Neural crest cell (in vitro differentiated cells): Measurements from ENCODE around the gene TCAP. TPM values are rescaled to one million over a fixed set of nuclear protein-coding genes. Genes with fewer than 3 reads are reported as not detected.

Experiments
- DNase-seq: peaks from one replicate; pipeline ENCODE4 v3.0.0; 2021; ENCODE audit warnings: low read depth, mixed read lengths, low spot score
- H3K27ac Mint-ChIP-seq: one replicate; pipeline ENCODE4 v1.8.0; 2021; ENCODE audit warnings: mild to moderate bottlenecking, mixed read lengths; ENCODE audit not compliant: unreplicated experiment
- H3K27me3 Mint-ChIP-seq: 2 replicates; pipeline ENCODE4 v1.8.0; 2021; ENCODE audit warnings: low read depth, mild to moderate bottlenecking, mixed read lengths
- H3K36me3 Mint-ChIP-seq: 2 replicates; pipeline ENCODE4 v1.8.0; 2021; ENCODE audit warnings: low read depth, mild to moderate bottlenecking, mixed read lengths
- H3K4me1 Mint-ChIP-seq: 2 replicates; pipeline ENCODE4 v1.8.0; 2021; ENCODE audit warnings: mixed read lengths
- H3K4me3 Mint-ChIP-seq: one replicate; pipeline ENCODE4 v1.8.0; 2021; ENCODE audit warnings: mild to moderate bottlenecking, mixed read lengths
- H3K9me3 Mint-ChIP-seq: 2 replicates; pipeline ENCODE4 v1.8.0; 2021; ENCODE audit warnings: mixed read lengths
- long read RNA-seq: library from polyadenylated mRNA; unstranded; transcript quantifications from one replicate; pipeline ENCODE4 v2.0.0, GENCODE V29; 2020
- total RNA-seq: library from RNA; stranded (reverse); gene quantifications from 2 replicates; pipeline ENCODE4 v1.2.1, GENCODE V29; 2021
- TF ChIP-seq, protein P1 (sequence below): fragments of 200-600 bp; sonication (generic); conservative IDR thresholded peaks from 2 replicates; pipeline ENCODE4 v1.5.0; 2021; ENCODE audit warnings: antibody characterized with exemption, mild to moderate bottlenecking

The TCAP gene, protein sequence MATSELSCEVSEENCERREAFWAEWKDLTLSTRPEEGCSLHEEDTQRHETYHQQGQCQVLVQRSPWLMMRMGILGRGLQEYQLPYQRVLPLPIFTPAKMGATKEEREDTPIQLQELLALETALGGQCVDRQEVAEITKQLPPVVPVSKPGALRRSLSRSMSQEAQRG
- total RNA-seq, result 1.9 and 2.8 TPM in 2 replicates
- long read RNA-seq, result 0 reads

DNA sequence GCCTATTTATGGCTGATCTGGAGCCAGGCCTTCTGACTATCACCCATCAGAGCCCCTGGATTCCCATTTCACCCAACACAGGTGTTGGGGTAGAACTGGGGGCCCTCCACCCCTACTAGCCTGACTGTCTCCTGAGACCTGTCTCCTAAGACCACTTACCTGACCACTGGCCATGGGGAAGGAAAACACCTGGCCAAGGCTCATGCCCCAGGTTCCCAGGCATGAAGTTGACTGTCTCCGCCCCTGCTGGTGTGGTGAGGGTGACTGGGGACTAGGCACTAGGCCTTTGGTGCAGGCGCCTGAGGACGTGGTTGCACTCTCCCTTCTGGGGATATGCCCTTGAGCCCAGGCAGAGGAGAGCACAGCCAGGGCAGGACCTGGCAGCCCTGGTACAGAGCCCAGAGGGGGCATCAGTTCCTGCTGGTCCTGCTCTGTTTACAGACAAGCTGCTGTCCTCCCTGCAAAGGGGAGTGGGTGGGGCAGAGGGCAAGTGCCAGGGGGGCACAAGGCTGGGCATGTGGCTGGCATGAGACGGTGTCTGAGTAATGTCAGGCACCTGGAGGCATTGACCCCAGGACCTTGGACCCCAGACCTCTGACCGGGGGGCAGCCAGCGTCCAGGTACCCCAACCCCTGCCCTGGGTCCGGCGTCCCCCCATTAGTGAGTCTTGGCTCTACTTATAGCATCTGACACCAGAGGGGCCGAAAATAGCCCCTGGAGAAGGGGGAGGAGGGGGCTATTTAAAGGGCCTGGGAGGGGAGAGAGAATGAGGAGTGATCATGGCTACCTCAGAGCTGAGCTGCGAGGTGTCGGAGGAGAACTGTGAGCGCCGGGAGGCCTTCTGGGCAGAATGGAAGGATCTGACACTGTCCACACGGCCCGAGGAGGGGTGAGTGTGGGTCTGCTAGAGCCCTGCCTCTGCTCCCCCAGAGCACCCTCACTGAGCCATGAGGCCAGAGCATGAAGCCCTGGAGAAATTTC lies at the start of gene TCAP:
TCAP (plus strand) TSS at position 769 of the 981 bp plus-strand sequence; CDS start at position 780, 11 bp downstream.
- TF ChIP-seq, protein P1, sequence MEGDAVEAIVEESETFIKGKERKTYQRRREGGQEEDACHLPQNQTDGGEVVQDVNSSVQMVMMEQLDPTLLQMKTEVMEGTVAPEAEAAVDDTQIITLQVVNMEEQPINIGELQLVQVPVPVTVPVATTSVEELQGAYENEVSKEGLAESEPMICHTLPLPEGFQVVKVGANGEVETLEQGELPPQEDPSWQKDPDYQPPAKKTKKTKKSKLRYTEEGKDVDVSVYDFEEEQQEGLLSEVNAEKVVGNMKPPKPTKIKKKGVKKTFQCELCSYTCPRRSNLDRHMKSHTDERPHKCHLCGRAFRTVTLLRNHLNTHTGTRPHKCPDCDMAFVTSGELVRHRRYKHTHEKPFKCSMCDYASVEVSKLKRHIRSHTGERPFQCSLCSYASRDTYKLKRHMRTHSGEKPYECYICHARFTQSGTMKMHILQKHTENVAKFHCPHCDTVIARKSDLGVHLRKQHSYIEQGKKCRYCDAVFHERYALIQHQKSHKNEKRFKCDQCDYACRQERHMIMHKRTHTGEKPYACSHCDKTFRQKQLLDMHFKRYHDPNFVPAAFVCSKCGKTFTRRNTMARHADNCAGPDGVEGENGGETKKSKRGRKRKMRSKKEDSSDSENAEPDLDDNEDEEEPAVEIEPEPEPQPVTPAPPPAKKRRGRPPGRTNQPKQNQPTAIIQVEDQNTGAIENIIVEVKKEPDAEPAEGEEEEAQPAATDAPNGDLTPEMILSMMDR, result no peak
- no peak within 1 kb of the TSS for H3K27ac Mint-ChIP-seq
- H3K4me3 Mint-ChIP-seq, result peak within 1 kb of the TSS; percentile 41
- H3K9me3 Mint-ChIP-seq, result no peaks in the 10 kb centered on the region
- H3K27me3 Mint-ChIP-seq, result peaks cover 49% of the 10 kb centered on the region
- H3K36me3 Mint-ChIP-seq, result no peaks in the 10 kb centered on the region
- DNase-seq, result no peak
- peaks cover 14% of the 10 kb centered on the region for H3K4me1 Mint-ChIP-seq

DNA sequence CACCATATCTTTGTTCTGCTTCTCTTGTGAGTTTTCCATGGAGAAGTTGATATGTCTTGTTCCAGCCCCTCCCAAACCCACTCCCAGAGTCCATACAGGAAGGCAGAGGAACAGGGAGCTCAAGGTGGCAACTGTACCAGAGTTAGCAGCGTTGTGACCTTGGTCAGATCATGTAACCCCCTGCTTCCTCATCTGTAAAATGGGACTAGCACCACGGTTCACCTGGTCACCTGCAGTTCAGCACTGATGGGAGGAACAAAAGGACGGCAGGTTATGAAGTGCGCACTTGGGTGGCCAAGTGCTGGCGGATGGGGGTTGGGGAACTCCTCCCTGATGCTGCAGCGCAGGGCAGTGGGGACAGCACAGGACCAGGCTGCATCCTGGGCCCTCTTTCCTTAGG lies 49.7 kb upstream of the TCAP start:
- Mint-ChIP-seq H3K27ac (no peak overlapping the region), H3K36me3 (no peaks in the 10 kb centered on the region), H3K4me3 (peak overlapping the region; percentile 58), H3K27me3 (peaks cover 93% of the 10 kb centered on the region), H3K4me1 (peaks cover 5% of the 10 kb centered on the region), H3K9me3 (no peaks in the 10 kb centered on the region)
- TF ChIP-seq, protein P1, result no peak
- DNase-seq, result no peak

DNA sequence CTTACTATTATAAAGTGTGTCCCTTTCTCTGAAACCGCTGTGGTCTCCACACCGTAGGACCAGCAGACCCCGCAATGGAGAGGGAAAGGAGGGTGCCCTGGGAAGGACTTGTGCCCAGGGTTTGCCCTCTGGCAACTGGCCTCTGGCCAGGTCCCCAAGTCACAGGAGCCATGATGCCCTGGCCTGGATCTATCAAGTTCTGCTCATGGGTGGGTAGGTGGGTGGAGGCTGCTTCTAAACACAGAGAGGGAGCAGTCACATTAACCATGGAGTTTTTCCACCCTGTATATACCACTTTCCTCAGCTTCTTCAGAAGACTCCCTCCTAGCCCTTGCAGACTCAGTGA lies 48.1 kb upstream of the TCAP start:
- Mint-ChIP-seq H3K4me3 (peak overlapping the region; percentile 56), H3K9me3 (no peaks in the 10 kb centered on the region), H3K4me1 (peaks cover 8% of the 10 kb centered on the region), H3K27me3 (peaks cover 92% of the 10 kb centered on the region), H3K36me3 (no peaks in the 10 kb centered on the region), H3K27ac (no peak overlapping the region)
- TF ChIP-seq, protein P1, result no peak
- DNase-seq, result no peak

DNA sequence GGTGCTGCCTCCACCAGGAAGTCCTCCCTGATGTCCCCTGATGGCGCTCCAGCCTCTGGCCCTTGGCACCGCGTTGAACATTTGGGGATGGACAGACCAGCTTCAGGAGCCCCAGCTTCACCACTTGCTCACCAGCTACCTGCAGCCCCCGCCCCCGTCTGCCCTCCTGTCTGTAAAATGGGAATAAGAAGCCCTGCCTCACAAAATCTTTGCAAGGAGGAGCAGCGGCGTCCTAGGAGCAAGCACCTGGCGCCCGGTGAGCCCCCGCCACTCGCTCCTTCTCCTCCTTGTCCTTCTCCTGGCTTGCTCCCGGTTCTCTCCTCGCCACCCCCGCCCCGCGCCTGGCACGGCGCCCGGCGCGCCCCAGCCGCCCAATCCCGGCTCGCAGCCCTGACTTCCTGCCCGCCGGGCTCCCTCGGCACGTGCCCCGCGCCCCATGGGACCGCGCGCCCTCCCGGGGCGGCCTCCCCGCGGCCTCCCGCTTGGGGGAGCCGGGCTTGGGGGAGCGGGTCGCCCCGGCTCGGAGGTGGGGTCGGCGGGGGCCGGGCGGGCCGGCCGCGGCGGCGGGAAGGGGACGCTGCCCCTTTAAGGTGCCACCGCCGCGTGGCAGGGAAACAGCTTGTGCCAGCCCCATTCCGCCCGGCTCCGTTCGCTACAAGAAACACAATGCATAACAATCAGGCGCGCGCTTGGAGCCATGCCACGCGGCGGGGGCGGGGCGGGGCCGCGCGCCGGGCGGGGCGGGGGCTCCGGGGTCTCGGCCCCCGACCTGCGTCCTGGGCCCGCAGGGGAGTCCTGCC lies 47.5 kb upstream of the TCAP start:
- TF ChIP-seq, protein P1, result no peak
- Mint-ChIP-seq H3K27me3 (peaks cover 95% of the 10 kb centered on the region), H3K9me3 (no peaks in the 10 kb centered on the region), H3K36me3 (no peaks in the 10 kb centered on the region), H3K27ac (no peak overlapping the region), H3K4me1 (peaks cover 10% of the 10 kb centered on the region), H3K4me3 (peak overlapping the region; percentile 56)
- DNase-seq, result no peak

DNA sequence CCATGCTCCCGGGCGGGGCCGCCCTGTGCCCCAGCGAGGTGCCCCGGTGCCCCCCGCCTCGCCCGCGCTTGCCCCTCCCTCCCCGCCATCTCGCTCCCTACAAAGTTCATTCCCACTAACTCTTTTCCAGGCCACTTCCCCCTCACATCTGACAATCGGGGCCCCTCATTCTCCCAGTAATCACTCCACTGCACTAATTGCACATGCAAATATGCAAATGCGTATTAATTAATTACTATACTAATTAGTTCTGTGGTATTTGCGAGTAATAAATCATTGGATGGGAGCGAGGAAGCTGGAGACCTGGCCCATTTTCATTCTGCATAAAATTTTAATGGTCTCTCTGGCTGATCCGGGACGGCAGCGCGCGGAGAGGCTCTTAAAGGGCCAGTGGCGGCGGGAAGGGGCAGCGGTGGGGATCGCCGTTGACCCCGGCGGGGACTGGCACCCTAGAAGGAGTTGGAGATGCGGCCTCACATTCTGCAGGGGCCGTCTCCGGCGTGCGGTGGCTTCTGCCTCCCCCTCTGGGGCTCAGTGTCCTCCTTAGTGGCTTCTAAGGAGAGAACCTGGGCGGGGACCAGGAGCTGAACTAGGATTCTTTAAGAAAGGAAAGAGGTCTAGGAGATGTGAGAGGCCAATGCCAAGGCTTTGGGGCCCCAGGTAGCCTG lies 46.8 kb upstream of the TCAP start:
- Mint-ChIP-seq H3K4me3 (peak overlapping the region; percentile 88), H3K27me3 (peaks cover 90% of the 10 kb centered on the region)
- DNase-seq, result no peak

More for the DNA sequence above, 46.8 kb upstream of the TCAP start:
- TF ChIP-seq, protein P1, result no peak
- no peaks in the 10 kb centered on the region for H3K9me3 Mint-ChIP-seq
- no peaks in the 10 kb centered on the region for H3K36me3 Mint-ChIP-seq
- H3K4me1 Mint-ChIP-seq, result peaks cover 10% of the 10 kb centered on the region
- H3K27ac Mint-ChIP-seq, result no peak overlapping the region
